ENCODE measurements around the gene ZNF765.

DNA sequence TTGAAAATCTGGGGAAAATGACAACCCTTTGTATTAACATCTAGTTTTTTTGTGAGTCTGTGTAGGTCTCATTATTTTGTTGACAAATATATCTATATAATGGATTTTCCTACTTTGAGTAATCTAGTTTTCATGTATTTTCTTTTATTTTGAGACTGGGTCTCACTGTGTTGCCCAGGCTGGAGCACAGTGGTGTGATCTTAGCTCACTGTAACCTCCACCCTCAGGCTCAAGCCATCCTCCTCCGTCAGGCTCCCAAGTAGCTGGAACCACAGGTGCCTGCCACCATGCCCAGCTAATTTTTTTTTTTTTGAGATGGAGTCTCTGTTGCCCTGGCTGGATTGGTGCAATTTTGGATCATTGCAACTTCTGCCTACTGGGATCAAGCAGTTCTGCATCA is 20.2 kb upstream of the ZNF765 start:
- TF ChIP-seq, protein P1, sequence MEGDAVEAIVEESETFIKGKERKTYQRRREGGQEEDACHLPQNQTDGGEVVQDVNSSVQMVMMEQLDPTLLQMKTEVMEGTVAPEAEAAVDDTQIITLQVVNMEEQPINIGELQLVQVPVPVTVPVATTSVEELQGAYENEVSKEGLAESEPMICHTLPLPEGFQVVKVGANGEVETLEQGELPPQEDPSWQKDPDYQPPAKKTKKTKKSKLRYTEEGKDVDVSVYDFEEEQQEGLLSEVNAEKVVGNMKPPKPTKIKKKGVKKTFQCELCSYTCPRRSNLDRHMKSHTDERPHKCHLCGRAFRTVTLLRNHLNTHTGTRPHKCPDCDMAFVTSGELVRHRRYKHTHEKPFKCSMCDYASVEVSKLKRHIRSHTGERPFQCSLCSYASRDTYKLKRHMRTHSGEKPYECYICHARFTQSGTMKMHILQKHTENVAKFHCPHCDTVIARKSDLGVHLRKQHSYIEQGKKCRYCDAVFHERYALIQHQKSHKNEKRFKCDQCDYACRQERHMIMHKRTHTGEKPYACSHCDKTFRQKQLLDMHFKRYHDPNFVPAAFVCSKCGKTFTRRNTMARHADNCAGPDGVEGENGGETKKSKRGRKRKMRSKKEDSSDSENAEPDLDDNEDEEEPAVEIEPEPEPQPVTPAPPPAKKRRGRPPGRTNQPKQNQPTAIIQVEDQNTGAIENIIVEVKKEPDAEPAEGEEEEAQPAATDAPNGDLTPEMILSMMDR (IDR thresholded peaks at IDR 0.05), result no peak
- TF ChIP-seq POLR2A (IDR thresholded peaks at IDR 0.05) (no peak), POLR2AphosphoS5 (IDR thresholded peaks at IDR 0.05) (no peak), EP300 (IDR thresholded peaks at IDR 0.05) (no peak)

Measured in stomach (tissue), 4 donors.